CD4-positive, alpha-beta T cell treated with Interleukin-15 for 4 hours (primary cell): ENCODE results near the gene KAT2A.
A peak's percentile ranks its signal among the peaks of the same experiment; 100 is the strongest.
"Not testable (repeated sequence)": the region's sequence is repeated elsewhere in the genome, so short reads cannot be mapped to it uniquely, and the experiment has no call there.

Experiments used
- DNase-seq: peaks from one replicate; pipeline ENCODE4 v3.0.0-alpha.2; 2020; ENCODE audit warnings: low spot score

The KAT2A gene

GRCh38 chr17:42120770-42121769, at the start of gene KAT2A:
Gene KAT2A (minus strand): TSS chr17:42121367. CDS start chr17:42121304, 63 bp downstream.
- peak; percentile 71 for DNase-seq

- DNase-seq = no peak
These were observed 48.2 kb upstream of the KAT2A start for GRCh38 chr17:42169351-42169750.

GRCh38 chr17:42167807-42168206, 46.6 kb upstream of the KAT2A start:
- no peak for DNase-seq

GRCh38 chr17:42166196-42166763, 45.1 kb upstream of the KAT2A start:
- DNase-seq = no peak

GRCh38 chr17:42165751-42166150, 44.6 kb upstream of the KAT2A start:
- DNase-seq = no peak

- no peak for DNase-seq
These were observed 42.7 kb upstream of the KAT2A start for GRCh38 chr17:42163696-42164407.

- DNase-seq = peak; percentile 19
These were observed 41.9 kb upstream of the KAT2A start for GRCh38 chr17:42163113-42163512.

- DNase-seq = no peak
These were observed 39.4 kb upstream of the KAT2A start for GRCh38 chr17:42160531-42160910.

- no peak for DNase-seq
These were observed 38.8 kb upstream of the KAT2A start for GRCh38 chr17:42159796-42160530.

GRCh38 chr17:42155614-42156045, 34.5 kb upstream of the KAT2A start:
- no peak for DNase-seq

- no peak for DNase-seq
These were observed 33.0 kb upstream of the KAT2A start for GRCh38 chr17:42153919-42154742.

- DNase-seq = no peak
These were observed 25.9 kb upstream of the KAT2A start for GRCh38 chr17:42146911-42147607.

GRCh38 chr17:42143138-42143537, 22.0 kb upstream of the KAT2A start:
- not testable (repeated sequence) for DNase-seq

GRCh38 chr17:42142371-42142896, 21.3 kb upstream of the KAT2A start:
- no peak for DNase-seq

- no peak for DNase-seq
These were observed 20.2 kb upstream of the KAT2A start for GRCh38 chr17:42141382-42141781.

- not testable (repeated sequence) for DNase-seq
These were observed 19.5 kb upstream of the KAT2A start for GRCh38 chr17:42140690-42141089.

GRCh38 chr17:42138749-42139492, 17.8 kb upstream of the KAT2A start:
- no peak for DNase-seq

- DNase-seq = no peak
These were observed 15.5 kb upstream of the KAT2A start for GRCh38 chr17:42136654-42137051.
